Tracheal epithelial cell (primary cell): ENCODE measurements around the gene LIMA1. TPM values are rescaled to one million over a fixed set of nuclear protein-coding genes. Genes with fewer than 3 reads are reported as not detected.

Source experiments
- total RNA-seq: library from RNA; depleted of rRNA; stranded (reverse); fragments of >200 nt; gene quantifications from 2 replicates; pipeline ENCODE4 v1.2.1, GENCODE V29; 2014

LIMA1 gene
- 97.4 and 107 TPM in 2 replicates for total RNA-seq

GRCh38 chr12:50283229-50283923 lies at the start of gene LIMA1:
LIMA1 (minus strand) TSS chr12:50283520; CDS start chr12:50248751, 34,769 bp downstream.

DNA sequence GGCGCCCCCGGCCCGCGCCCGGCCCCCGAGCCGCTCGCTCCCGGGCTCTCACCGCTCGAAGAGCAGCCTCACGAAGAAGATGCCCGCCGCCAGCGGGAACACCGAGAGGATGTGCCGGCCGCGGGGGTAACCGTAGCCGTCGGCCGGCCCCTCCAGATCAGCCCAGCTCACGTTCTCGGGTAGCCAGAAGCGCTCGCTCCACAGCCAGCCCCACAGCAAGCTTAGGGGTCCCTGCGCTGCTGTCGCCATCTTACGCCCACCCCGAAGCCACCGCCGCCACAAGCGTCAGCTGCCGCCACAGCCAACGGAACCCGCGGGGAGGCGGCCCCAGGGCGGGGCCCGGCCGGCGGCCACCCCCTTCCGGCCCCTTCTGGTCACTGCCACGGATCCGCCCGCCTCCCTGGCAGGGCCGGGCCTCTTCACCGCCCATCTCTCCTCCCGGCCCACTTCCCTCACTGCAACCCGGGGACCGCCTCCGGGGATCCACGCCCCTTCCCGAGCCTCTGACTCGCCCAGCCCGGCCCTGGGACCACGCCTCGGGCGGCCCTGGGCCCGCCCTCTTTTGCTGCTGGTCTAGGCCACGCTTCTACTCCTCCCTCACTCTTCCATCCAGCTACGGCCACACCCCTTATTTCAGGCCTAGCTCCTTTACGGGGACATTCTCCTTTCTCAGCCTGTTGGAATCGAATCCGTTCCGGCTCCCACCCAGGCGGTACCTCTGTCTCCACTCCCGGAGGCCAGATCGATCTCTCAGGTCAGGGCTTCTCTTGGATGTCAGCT lies 116.1 kb downstream of the LIMA1 start, which contains the start of gene CERS5:
CERS5 (minus strand) TSS at position 321 of the 780 bp plus-strand sequence; CDS start at position 249, 72 bp downstream.

Other genes starting within 250 kb of the LIMA1 start
- 1.1 and 1.4 TPM in 2 replicates for gene ASIC1, start 225.9 kb downstream of the LIMA1 start, total RNA-seq
- 31.8 and 41.9 TPM in 2 replicates for gene SMARCD1, start 198.2 kb downstream of the LIMA1 start, total RNA-seq
- 1.2 TPM in 1 of 2 replicates, not detected in the other for gene GPD1, start 179.5 kb downstream of the LIMA1 start, total RNA-seq
- 41.0 and 51.2 TPM in 2 replicates for gene COX14, start 171.3 kb downstream of the LIMA1 start, total RNA-seq
- gene CERS5, start 116.2 kb downstream of the LIMA1 start, total RNA-seq: 17.9 and 26.7 TPM in 2 replicates
- gene FAM186A, start 113.1 kb upstream of the LIMA1 start, total RNA-seq: not detected in 2 replicates
- 31.3 and 40.5 TPM in 2 replicates for gene LARP4, start 117.4 kb upstream of the LIMA1 start, total RNA-seq
- gene DIP2B, start 221.5 kb upstream of the LIMA1 start, total RNA-seq: 32.8 and 45.3 TPM in 2 replicates